Astrocyte of the spinal cord (primary cell): ENCODE measurements around the gene SH3BP2.
A peak's percentile ranks its signal among the peaks of the same experiment; 100 is the strongest.

Experiments used
- DNase-seq: peaks from one replicate; pipeline ENCODE4 v3.0.0; 2011; ENCODE audit warnings: low read depth, low spot score
- H3K4me3 ChIP-seq: 2 replicates; pipeline ENCODE4 v1.5.1; 2011; ENCODE audit warnings: low read depth, mild to moderate bottlenecking, low read length, moderate library complexity
- in situ Hi-C: cut with HindIII; loops from 2 replicates; pipeline ENCODE4 v1.10.0; 2017; ENCODE audit warnings: low sequenced_read_pairs
- TF ChIP-seq, protein P1 (sequence below): IDR thresholded peaks from 2 replicates; pipeline ENCODE4 v1.5.1; 2012; ENCODE audit warnings: low read depth, mild to moderate bottlenecking, low read length, inconsistent platforms

SH3BP2 gene

GRCh38 chr4:2858451-2859217, 65.7 kb downstream of the SH3BP2 start:
- no peak overlapping the region for H3K4me3 ChIP-seq
- TF ChIP-seq, protein P1, sequence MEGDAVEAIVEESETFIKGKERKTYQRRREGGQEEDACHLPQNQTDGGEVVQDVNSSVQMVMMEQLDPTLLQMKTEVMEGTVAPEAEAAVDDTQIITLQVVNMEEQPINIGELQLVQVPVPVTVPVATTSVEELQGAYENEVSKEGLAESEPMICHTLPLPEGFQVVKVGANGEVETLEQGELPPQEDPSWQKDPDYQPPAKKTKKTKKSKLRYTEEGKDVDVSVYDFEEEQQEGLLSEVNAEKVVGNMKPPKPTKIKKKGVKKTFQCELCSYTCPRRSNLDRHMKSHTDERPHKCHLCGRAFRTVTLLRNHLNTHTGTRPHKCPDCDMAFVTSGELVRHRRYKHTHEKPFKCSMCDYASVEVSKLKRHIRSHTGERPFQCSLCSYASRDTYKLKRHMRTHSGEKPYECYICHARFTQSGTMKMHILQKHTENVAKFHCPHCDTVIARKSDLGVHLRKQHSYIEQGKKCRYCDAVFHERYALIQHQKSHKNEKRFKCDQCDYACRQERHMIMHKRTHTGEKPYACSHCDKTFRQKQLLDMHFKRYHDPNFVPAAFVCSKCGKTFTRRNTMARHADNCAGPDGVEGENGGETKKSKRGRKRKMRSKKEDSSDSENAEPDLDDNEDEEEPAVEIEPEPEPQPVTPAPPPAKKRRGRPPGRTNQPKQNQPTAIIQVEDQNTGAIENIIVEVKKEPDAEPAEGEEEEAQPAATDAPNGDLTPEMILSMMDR: no peak
- no peak for DNase-seq
- in situ Hi-C loops: no loop called here

DNA sequence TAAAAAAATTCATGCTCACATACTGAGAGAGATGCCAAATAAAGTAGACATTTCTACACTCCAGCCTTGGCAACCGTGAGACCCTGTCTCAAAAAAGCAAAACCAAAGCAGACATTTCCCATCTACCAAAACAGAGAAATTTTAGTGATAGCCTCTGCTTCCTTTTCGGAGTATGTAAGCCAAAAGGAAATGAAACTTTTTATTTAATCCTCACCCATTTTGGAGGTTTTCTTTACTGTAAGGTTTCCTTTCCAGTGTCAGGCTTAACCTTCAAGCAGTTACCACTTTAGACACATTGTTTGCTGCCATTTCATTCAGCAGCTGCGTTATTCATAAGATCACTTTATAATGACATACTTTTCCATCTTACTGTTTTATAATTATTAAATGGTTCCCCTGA, 66.6 kb downstream of the SH3BP2 start:
- in situ Hi-C loops: no loop called here
- DNase-seq: no peak
- TF ChIP-seq, protein P1: no peak
- H3K4me3 ChIP-seq: no peak overlapping the region

DNA sequence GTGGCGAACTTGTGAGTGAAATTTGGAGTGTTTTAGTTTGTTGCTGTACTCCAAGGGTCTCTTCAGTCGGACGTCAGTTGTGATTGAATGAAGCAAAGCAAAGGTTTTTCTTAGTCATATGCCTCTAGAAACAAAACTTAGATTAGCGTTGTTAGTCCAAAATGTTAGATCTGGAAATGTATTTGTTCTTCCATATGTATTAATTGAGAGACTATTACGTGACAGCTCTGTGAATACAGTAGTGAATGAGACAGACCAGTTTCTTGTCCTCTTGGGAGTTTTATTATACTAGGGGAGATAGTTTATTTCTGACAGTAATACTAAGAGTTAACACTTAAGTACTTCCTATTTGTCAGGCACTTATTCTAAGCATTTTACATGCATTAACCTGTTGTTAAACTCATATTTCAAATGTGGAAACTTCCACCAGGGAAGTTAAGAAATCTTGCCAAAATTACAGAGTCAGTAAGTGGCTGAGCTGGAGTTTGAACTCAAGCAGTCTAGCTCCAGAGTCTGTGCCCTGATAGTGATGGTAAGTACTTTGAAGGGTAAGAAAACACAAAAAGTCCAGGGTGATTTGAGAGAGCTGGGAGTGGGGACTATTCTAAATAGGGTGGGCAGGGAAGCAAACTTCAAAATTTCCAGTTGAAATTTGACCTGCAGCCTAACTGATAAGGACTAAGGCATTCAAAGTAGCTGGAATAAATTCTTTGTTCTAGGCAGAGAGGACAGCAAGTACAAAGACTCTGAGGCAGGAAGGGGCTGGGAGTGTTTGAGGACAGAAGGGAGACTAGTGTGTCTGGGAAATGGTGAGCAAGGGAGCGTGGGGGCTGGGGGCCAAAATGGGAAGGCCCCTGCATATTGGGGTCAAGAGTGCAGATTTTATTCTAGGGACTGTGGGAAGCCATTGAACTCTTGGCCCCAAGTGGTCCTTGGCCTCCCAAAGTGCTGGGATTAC, 67.8 kb downstream of the SH3BP2 start:
- in situ Hi-C loops: no loop called here
- peak; percentile 21 for DNase-seq
- TF ChIP-seq, protein P1: no peak
- H3K4me3 ChIP-seq: no peak overlapping the region

GRCh38 chr4:2861631-2862436, 68.9 kb downstream of the SH3BP2 start:
- TF ChIP-seq, protein P1: no peak
- no peak overlapping the region for H3K4me3 ChIP-seq
- DNase-seq: no peak
- in situ Hi-C loops: no loop called here

- TF ChIP-seq, protein P1: no peak
- no peak overlapping the region for H3K4me3 ChIP-seq
- DNase-seq: peak; percentile 30
- in situ Hi-C loops: no loop called here
Measured at GRCh38 chr4:2862528-2862927, 69.6 kb downstream of the SH3BP2 start.

- DNase-seq: no peak
- H3K4me3 ChIP-seq: no peak overlapping the region
- in situ Hi-C loops: no loop called here
- TF ChIP-seq, protein P1: no peak
Measured at GRCh38 chr4:2863649-2864048, 70.8 kb downstream of the SH3BP2 start.
